ENCODE measurements around the gene CASK.

DNA sequence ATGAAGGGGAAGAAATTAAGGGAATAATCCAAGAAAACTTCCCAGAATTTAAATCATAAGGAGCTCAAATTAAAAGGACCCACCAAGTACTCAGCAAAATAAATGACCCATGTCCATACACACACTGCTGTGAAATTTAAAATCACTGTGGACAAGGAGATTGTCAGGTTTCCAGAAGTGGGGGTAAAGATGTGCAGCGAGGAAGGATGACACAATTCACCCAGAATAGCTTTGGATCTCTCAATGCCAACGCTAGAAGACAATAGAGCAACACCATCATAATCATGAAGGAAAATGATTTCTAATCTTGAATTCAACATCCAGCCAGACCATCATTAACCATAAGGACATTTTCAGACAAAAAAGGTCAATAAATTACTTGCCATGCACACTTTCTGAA, 65.7 kb downstream of the CASK start:
- TF ChIP-seq, protein P1, sequence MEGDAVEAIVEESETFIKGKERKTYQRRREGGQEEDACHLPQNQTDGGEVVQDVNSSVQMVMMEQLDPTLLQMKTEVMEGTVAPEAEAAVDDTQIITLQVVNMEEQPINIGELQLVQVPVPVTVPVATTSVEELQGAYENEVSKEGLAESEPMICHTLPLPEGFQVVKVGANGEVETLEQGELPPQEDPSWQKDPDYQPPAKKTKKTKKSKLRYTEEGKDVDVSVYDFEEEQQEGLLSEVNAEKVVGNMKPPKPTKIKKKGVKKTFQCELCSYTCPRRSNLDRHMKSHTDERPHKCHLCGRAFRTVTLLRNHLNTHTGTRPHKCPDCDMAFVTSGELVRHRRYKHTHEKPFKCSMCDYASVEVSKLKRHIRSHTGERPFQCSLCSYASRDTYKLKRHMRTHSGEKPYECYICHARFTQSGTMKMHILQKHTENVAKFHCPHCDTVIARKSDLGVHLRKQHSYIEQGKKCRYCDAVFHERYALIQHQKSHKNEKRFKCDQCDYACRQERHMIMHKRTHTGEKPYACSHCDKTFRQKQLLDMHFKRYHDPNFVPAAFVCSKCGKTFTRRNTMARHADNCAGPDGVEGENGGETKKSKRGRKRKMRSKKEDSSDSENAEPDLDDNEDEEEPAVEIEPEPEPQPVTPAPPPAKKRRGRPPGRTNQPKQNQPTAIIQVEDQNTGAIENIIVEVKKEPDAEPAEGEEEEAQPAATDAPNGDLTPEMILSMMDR (IDR thresholded peaks at IDR 0.05; ENCODE audit: borderline replicate concordance, extremely low read depth, low read length, poor library complexity, severe bottlenecking), result no peak
- no peak for TF ChIP-seq EZH2 (IDR thresholded peaks at IDR 0.05; ENCODE audit: borderline replicate concordance, low read depth, low read length, severe bottlenecking)

All from DND-41 (cell line).